Thyroid gland (tissue), 4 donors: ENCODE results near the gene RPS6KC1.

Source experiments
- CTCF ChIP-seq, 6 experiments: fragments of 200-600 bp in 3 of 6; fragments of 450-650 bp in 3 of 6; sonication (generic) in 3 of 6; IDR thresholded peaks; one replicate each; pipeline ENCODE4 v1.5.1; 2016 to 2019; ENCODE audit warnings: antibody characterized with exemption in 6 of 6, mild to moderate bottlenecking in 2 of 6, inconsistent platforms in 1 of 6, moderate library complexity in 1 of 6
- POLR2A ChIP-seq, 2 donors: fragments of 450-650 bp; IDR thresholded peaks; one replicate each; pipeline ENCODE4 v1.6.1; 2017; ENCODE audit warnings: antibody characterized with exemption in 2 of 2, mild to moderate bottlenecking in 2 of 2, moderate library complexity in 1 of 2

DNA sequence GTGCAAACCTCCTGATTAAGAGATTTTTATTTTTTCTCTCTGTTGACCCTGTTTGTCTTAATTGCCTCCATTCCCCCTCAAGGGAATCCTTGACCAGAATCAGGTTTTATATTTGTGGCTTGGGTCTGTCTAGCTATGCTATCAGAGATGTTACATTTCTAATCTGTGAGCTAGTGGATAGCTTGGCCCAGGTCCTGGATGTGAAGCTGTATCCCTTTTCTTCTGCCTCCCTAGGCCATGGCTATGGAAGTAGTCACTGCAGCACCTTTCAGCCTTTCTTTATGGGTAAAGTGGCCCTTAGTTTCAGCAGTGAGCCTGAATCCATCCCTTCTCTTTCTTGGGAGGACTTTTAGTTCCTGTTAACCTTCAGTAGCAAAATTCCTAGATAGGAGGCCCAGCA, 18.4 kb upstream of the RPS6KC1 start:
- TF ChIP-seq POLR2A (IDR thresholded peaks at IDR 0.05) (no peak), CTCF (IDR thresholded peaks at IDR 0.05) (no peak)
